BJ (cell line): ENCODE results near the gene KIR3DL2. TPM values are rescaled to one million over a fixed set of nuclear protein-coding genes. Genes with fewer than 3 reads are reported as not detected.
"Not testable (repeated sequence)": the region's sequence is repeated elsewhere in the genome, so short reads cannot be mapped to it uniquely, and the experiment has no call there.

ENCODE experiments used
- CTCF ChIA-PET: fragments of 350-600 bp; formaldehyde crosslinking; extraction: SDS; loops from one replicate; lab custom pipeline; 2021; ENCODE audit warnings: antibody characterized with exemption, inconsistent platforms; lab: Yijun Ruan, JAX
- POLR2A ChIA-PET: fragments of 300-600 bp; sonication (Branson Sonifier 250); formaldehyde crosslinking; extraction: SDS; loops from one replicate; lab custom pipeline; 2021; ENCODE audit warnings: antibody characterized with exemption; lab: Charles Lee
- DNase-seq: peaks from one replicate; pipeline ENCODE4 v3.0.0-alpha.2; 2011; ENCODE audit warnings: low read depth
- H3K27me3 ChIP-seq: 2 replicates; pipeline ENCODE4 v1.6.0; 2011; ENCODE audit warnings: low read length; ENCODE audit not compliant: control insufficient read depth, insufficient read depth
- H3K36me3 ChIP-seq: 2 replicates; pipeline ENCODE4 v1.5.1; 2011; ENCODE audit warnings: low read length; ENCODE audit not compliant: control insufficient read depth, insufficient read depth
- H3K4me3 ChIP-seq: 2 replicates; pipeline ENCODE4 v1.5.1; 2011; ENCODE audit warnings: low read depth, mild to moderate bottlenecking, control low read depth, low read length
- polyA plus RNA-seq: library from polyadenylated mRNA; depleted of rRNA; stranded (reverse); fragments of >200 nt; gene quantifications from 2 replicates; pipeline ENCODE4 v1.2.3, GENCODE V29; 2011
- TF ChIP-seq, protein P1 (sequence below): IDR thresholded peaks from 2 replicates; pipeline ENCODE4 v1.5.1; 2011; ENCODE audit warnings: low read depth, mild to moderate bottlenecking, control low read depth, inconsistent platforms, low read length, moderate library complexity; ENCODE audit not compliant: insufficient read depth

Gene KIR3DL2
- polyA plus RNA-seq, 1 experiment, result not detected

DNA sequence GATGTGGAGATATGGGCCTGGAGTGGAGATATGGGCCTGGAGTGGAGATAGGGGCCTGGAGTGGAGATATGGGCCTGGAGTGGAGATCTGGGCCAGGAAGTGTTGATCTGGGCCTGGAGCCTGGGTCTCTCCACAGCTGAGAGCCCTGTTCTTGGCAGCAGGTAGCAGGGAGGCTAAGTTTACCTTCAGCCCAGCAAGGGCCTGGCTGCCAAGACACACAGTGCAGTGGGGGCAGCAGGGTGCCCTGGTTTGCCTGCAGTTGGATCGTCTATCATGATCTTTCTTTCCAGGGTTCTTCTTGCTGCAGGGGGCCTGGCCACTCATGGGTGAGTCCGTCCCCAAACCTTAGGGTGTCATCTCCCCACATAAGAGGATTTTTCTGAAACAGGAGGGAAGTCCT is 687 bp downstream of the KIR3DL2 start:
- DNase-seq, result no peak
- H3K27me3 ChIP-seq, result no peaks in the 10 kb centered on the region
- POLR2A ChIA-PET, result no interaction called here
- CTCF ChIA-PET, result no interaction called here
- H3K36me3 ChIP-seq, result no peaks in the 10 kb centered on the region
- H3K4me3 ChIP-seq, result no peak overlapping the region
- TF ChIP-seq, protein P1, sequence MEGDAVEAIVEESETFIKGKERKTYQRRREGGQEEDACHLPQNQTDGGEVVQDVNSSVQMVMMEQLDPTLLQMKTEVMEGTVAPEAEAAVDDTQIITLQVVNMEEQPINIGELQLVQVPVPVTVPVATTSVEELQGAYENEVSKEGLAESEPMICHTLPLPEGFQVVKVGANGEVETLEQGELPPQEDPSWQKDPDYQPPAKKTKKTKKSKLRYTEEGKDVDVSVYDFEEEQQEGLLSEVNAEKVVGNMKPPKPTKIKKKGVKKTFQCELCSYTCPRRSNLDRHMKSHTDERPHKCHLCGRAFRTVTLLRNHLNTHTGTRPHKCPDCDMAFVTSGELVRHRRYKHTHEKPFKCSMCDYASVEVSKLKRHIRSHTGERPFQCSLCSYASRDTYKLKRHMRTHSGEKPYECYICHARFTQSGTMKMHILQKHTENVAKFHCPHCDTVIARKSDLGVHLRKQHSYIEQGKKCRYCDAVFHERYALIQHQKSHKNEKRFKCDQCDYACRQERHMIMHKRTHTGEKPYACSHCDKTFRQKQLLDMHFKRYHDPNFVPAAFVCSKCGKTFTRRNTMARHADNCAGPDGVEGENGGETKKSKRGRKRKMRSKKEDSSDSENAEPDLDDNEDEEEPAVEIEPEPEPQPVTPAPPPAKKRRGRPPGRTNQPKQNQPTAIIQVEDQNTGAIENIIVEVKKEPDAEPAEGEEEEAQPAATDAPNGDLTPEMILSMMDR, result no peak

DNA sequence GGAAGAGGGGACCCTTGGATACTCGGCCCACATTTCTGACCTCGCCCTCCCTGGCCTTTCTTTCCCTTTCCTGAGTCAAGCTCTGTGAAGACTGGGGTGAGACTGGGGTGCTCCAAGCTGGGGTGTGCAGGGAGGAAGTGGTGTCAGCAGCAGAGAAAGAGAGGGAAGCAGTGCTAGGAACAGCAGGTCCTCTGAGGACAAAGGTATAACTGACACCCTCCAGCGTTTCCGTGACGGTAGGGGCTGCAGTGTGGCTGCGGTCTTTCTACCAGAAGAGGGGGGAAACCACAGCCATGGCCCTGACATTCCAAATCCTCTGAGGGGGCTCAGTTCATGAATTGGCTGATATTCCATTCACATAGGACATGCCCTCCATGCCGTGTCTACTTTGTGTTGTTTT is 1.1 kb downstream of the KIR3DL2 start:
- ChIA-PET POLR2A (no interaction called here), CTCF (no interaction called here)
- no peaks in the 10 kb centered on the region for H3K27me3 ChIP-seq
- no peaks in the 10 kb centered on the region for H3K36me3 ChIP-seq
- TF ChIP-seq, protein P1, result no peak
- no peak overlapping the region for H3K4me3 ChIP-seq
- no peak for DNase-seq

DNA sequence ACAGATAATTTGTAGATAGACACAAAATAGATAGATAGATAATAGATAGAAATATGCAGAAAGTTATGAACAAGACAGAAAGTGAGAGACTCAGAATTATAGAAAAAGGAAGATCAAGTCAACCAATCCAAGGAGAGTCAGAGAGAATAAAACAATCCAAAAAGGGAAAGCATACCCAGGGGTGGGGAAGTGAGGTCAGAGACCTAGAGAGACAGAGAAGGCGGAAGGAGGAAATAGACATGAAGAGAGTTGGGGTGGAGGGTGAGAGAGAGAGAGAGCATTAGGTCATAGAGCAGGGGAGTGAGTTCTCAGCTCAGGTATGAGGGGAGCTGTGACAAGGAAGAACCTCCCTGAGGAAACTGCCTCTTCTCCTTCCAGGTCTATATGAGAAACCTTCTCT is 5.0 kb downstream of the KIR3DL2 start:
- H3K4me3 ChIP-seq, DNase-seq, H3K27me3 ChIP-seq, H3K36me3 ChIP-seq, CTCF ChIA-PET, POLR2A ChIA-PET: not testable (repeated sequence)

DNA sequence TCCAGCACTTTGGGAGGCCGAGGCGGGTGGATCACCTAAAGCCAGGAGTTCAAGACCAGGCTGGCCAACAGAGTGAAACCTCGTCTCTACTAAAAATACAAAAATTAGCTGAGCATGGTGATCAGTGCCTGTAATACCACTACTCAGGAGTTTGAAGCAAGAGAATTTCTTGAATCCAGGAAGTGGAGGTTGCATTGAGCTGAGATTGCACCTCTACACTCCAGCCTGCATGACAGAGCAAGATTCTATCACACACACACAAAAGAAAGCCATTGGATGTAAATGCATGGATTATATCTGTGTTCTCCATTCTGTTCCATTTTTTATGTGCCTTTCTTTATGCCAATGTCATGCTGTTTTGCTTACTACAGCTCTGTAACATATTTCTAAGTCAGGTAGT is 8.2 kb downstream of the KIR3DL2 start:
- H3K36me3 ChIP-seq, H3K27me3 ChIP-seq, CTCF ChIA-PET, DNase-seq, H3K4me3 ChIP-seq, POLR2A ChIA-PET: not testable (repeated sequence)

DNA sequence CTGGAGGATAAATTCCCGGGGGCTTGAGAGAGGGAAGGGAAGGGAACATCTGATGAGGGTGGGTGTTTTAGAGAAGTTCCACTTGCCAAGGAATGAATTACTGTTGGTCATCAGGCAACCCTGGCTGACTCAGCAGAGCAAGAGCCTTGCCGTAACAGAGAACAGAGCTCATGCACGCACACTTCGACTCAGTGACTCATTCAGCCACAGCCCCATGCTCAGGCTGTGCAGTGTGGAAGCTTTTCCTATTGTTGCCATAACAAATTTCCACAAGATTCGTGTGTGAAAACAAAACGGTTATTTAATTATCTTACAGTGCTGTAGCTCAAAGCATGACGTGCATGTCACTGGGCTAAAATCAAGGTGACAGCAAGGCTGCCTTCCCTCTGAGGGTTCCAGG is 9.2 kb downstream of the KIR3DL2 start:
- DNase-seq, H3K36me3 ChIP-seq, H3K27me3 ChIP-seq, POLR2A ChIA-PET, CTCF ChIA-PET, H3K4me3 ChIP-seq: not testable (repeated sequence)

DNA sequence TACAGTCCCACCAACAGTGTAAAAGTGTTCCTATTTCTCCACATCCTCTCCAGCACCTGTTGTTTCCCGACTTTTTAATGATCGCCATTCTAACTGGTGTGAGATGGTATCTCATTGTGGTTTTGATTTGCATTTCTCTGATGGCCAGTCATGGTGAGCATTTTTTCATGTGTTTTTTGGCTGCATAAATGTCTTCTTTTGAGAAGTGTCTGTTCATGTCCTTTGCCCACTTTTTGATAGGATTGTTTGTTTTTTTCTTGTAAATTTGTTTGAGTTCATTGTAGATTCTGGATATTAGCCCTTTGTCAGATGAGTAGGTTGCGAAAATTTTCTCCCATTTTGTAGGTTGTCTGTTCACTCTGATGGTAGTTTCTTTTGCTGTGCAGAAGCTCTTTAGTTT is 13.2 kb downstream of the KIR3DL2 start:
- H3K36me3 ChIP-seq, DNase-seq, H3K27me3 ChIP-seq, POLR2A ChIA-PET, CTCF ChIA-PET, H3K4me3 ChIP-seq: not testable (repeated sequence)

DNA sequence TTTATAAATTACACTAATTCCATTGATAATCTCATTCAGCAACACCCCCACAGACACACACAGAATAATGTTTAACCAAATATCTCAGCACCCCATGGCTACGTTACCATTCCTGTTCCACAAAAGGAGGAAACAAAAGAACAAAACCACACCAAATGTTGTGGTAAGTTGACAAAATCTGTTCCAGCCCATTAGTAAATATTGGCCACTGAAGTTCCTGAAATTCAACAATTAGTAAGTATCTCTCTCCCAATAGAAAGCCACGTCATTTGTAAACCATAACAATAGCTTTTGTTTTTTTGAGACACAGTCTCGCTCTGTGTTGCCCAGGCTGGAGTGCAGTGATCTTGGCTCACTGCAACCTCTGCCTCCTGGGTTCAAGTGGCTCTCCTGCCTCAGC is 21.5 kb downstream of the KIR3DL2 start:
- Histone ChIP-seq H3K27me3 (no peaks in the 10 kb centered on the region), H3K4me3 (no peak overlapping the region), H3K36me3 (no peaks in the 10 kb centered on the region)
- CTCF ChIA-PET, result interaction anchor here (0.5 kb wide), 1 partner anchor 27 kb away, joined by 3 read pairs; no protein-coding TSS in a partner anchor
- TF ChIP-seq, protein P1, result no peak
- POLR2A ChIA-PET, result no interaction called here
- no peak for DNase-seq
